ENCODE data around the gene LMTK2.

DNA sequence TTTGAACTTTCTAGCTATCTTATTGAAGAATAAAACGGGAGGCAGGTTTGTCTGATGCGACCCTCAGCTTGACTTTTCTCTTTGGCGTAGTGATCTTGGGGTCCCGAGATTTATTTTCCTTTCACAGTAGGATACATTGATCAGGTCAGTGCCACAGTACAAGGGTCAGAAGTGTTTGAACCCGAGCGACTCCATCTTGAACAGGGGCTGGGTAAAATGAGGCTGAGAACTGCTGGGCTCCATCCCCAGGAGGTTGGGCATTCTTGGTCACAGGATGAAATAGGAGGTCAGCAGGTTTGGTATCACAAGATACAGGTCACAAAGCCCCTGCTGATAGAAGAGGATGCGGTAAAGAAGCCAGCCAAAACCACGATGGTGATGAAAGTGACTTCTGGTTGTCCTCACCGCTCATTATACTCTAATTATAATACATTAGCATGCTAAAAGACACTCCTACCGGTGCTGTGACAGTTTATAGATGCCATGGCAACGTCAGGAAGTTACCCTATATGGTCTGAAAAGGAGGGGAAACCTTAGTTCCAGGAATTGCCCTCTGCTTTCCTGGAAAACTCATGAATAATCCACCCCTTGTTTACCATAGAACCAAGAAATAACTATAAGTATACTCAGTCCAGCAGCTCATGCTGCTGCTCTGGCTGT lies 148.4 kb downstream of the LMTK2 start:
- TF ChIP-seq CTCF (IDR thresholded peaks at IDR 0.05): no peak
- TF ChIP-seq EP300 (IDR thresholded peaks at IDR 0.05): no peak
- no peak for TF ChIP-seq POLR2A (IDR thresholded peaks at IDR 0.05)
